Cardiac muscle cell (in vitro differentiated cells and primary cell): ENCODE measurements around the gene SKA3. TPM values are rescaled to one million over a fixed set of nuclear protein-coding genes. Genes with fewer than 3 reads are reported as not detected.
A peak's percentile ranks its signal among the peaks of the same experiment; 100 is the strongest.

Experiments
- DNase-seq, 2 donors: peaks; one replicate each; pipeline versions ENCODE4 v3.0.0 to v3.0.0-alpha.2; 2010 to 2017; ENCODE audit warnings: low read depth in 1 of 2, low spot score in 1 of 2
- H3K27ac ChIP-seq: fragments of 200-600 bp; sonication (generic); 2 replicates; pipeline ENCODE4 v1.5.1; 2016
- H3K27me3 ChIP-seq: fragments of 200-600 bp; sonication (generic); 2 replicates; pipeline ENCODE4 v1.6.0; 2016; ENCODE audit warnings: control low read depth
- H3K36me3 ChIP-seq: fragments of 200-600 bp; sonication (generic); 2 replicates; pipeline ENCODE4 v1.5.1; 2016; ENCODE audit warnings: control low read depth
- H3K4me1 ChIP-seq: fragments of 200-600 bp; sonication (generic); 2 replicates; pipeline ENCODE4 v1.8.1; 2017; ENCODE audit warnings: low read depth, mild to moderate bottlenecking, mixed run types
- H3K4me3 ChIP-seq: fragments of 200-600 bp; sonication (generic); 2 replicates; pipeline ENCODE4 v1.5.1; 2016; ENCODE audit warnings: mild to moderate bottlenecking
- H3K9me3 ChIP-seq: fragments of 200-600 bp; sonication (generic); 2 replicates; pipeline ENCODE4 v1.5.1; 2017; ENCODE audit warnings: low read depth, mild to moderate bottlenecking, control low read depth
- polyA plus RNA-seq: library from polyadenylated mRNA; unstranded; fragments of >200 nt; fragmentation: Nextera tagmentation; extraction: Ambion mirVana; gene quantifications from 2 replicates; pipeline ENCODE4 v1.2.1, GENCODE V29; 2016
- total RNA-seq: library from RNA; depleted of rRNA; stranded (reverse); fragments of >200 nt; gene quantifications from 2 replicates; pipeline ENCODE4 v1.2.3, GENCODE V29; 2016
- TF ChIP-seq, protein P1 (sequence below): IDR thresholded peaks from 2 replicates; pipeline ENCODE4 v1.5.1; 2012; ENCODE audit warnings: low read depth, mild to moderate bottlenecking, low read length

The SKA3 gene
- total and polyA plus RNA-seq, 2 experiments from 2014 or later = 5.1 to 7.8 TPM

DNA sequence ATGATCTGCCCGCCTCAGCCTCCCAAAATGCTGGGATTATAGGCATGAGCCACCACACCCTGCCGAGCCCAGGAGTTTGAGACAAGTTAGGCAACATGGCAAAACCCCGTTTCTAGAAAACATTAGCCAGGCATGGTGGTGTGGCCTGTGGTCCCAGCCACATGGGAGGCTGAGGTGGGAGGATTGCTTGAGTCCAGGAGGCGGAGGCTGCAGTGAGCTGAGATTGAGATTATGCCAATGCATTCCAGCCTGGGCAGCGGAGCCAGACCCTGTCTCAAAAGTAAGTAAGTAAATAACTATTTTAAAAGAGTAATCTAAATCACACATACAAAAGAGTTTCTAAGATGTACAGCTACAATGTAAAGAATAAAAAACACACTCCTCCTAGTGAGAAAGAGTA lies 41.9 kb downstream of the SKA3 start:
- TF ChIP-seq, protein P1, sequence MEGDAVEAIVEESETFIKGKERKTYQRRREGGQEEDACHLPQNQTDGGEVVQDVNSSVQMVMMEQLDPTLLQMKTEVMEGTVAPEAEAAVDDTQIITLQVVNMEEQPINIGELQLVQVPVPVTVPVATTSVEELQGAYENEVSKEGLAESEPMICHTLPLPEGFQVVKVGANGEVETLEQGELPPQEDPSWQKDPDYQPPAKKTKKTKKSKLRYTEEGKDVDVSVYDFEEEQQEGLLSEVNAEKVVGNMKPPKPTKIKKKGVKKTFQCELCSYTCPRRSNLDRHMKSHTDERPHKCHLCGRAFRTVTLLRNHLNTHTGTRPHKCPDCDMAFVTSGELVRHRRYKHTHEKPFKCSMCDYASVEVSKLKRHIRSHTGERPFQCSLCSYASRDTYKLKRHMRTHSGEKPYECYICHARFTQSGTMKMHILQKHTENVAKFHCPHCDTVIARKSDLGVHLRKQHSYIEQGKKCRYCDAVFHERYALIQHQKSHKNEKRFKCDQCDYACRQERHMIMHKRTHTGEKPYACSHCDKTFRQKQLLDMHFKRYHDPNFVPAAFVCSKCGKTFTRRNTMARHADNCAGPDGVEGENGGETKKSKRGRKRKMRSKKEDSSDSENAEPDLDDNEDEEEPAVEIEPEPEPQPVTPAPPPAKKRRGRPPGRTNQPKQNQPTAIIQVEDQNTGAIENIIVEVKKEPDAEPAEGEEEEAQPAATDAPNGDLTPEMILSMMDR = no peak
- Histone ChIP-seq H3K9me3 (no peaks in the 10 kb centered on the region), H3K27ac (no peak overlapping the region), H3K4me3 (no peak overlapping the region), H3K4me1 (no peaks in the 10 kb centered on the region), H3K27me3 (no peaks in the 10 kb centered on the region), H3K36me3 (no peaks in the 10 kb centered on the region)
- no peak for DNase-seq

DNA sequence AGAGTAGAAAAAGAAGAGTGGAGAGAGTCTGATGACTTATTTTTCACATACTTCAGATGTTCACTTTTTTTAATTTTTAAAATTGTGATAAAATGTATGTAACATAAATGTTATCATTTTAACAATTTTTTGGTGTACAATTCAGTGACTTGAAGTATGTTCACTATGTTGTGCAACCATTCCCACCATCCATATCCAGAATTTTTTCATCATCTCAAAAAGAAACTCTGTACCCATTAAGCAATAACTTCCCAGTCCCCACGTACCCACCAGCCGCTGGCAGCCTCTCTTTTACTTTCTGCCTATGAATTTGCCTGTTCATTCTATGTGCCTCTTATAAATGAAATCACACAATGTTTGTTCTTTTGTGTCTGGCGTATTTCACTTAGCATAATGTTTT lies 43.3 kb downstream of the SKA3 start:
- no peaks in the 10 kb centered on the region for H3K4me1 ChIP-seq
- no peak for DNase-seq
- no peak overlapping the region for H3K4me3 ChIP-seq
- TF ChIP-seq, protein P1 = no peak
- no peak overlapping the region for H3K27ac ChIP-seq
- no peaks in the 10 kb centered on the region for H3K27me3 ChIP-seq
- no peaks in the 10 kb centered on the region for H3K36me3 ChIP-seq
- H3K9me3 ChIP-seq = no peaks in the 10 kb centered on the region

DNA sequence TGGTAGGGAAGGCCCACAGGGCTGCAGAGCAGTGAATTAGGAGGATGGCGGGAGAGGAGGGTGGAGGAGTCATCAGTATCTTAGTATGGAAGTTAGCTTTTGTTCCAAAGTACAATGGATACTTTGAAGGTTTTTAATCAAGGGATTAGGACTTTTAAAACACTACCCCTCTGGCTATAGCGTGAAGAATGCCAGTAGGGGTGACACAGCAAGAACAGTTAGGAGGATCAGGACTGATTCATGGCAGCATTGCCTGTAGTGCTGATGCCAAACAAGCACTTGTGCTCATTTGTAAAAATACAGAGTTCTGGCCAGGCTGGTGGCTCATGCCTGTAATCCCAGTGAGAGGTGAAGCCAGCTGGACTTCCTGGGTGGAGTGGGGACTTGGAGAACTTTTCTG lies 46.2 kb downstream of the SKA3 start:
- no peak for DNase-seq

DNA sequence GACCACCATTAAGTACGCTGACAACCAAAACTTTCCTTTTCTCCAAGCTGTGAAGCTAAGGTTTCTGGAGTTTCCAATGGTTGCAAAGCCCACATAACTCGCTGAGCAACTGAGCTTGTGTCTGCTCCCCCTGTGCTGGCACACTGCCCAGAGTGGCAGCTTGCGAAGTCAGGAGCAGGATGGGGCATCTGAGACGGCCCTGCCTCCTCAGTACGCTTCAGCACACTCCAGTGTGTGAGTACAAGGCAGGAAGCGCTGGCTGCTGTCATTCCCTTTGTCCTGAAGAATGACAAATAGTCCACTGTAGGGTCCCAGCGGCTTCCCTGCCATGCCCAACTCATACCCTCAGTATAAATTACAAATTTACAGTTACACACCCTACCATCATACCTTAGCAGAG lies 51.5 kb downstream of the SKA3 start:
- peak; percentile 61 to 72 for DNase-seq
- no peaks in the 10 kb centered on the region for H3K9me3 ChIP-seq
- TF ChIP-seq, protein P1 = no peak
- H3K27ac ChIP-seq = no peak overlapping the region
- H3K4me3 ChIP-seq = no peak overlapping the region
- H3K36me3 ChIP-seq = no peaks in the 10 kb centered on the region
- no peaks in the 10 kb centered on the region for H3K27me3 ChIP-seq
- H3K4me1 ChIP-seq = no peaks in the 10 kb centered on the region

More for the DNA sequence above, 46.2 kb downstream of the SKA3 start:
- TF ChIP-seq, protein P1 = no peak
- Histone ChIP-seq H3K36me3 (no peaks in the 10 kb centered on the region), H3K4me1 (no peaks in the 10 kb centered on the region), H3K9me3 (no peaks in the 10 kb centered on the region), H3K27ac (no peak overlapping the region), H3K27me3 (no peaks in the 10 kb centered on the region), H3K4me3 (no peak overlapping the region)

DNA sequence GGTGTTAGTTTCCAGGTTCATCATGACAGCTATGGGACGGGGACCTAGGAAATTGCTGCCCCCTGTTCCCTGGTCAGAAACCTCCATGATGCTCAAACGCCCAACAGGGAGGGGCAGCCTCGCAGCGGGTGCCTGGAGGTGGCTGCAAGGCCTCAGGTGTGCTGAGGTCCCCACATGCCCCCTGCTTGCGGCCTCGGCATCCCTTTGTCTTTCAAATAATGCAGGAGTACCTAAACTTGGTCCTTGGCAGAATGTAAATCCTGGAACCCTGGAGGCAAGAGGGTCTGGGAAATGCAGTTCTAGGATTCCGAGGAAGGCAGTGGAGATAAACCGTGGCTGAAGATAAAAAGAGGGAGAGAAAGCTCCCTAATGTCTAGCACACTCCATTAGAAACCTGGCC lies 52.4 kb downstream of the SKA3 start:
- DNase-seq = no peak
- H3K36me3 ChIP-seq = no peaks in the 10 kb centered on the region
- TF ChIP-seq, protein P1 = no peak
- no peak overlapping the region for H3K27ac ChIP-seq
- H3K9me3 ChIP-seq = no peaks in the 10 kb centered on the region
- no peaks in the 10 kb centered on the region for H3K4me1 ChIP-seq
- no peak overlapping the region for H3K4me3 ChIP-seq
- no peaks in the 10 kb centered on the region for H3K27me3 ChIP-seq

DNA sequence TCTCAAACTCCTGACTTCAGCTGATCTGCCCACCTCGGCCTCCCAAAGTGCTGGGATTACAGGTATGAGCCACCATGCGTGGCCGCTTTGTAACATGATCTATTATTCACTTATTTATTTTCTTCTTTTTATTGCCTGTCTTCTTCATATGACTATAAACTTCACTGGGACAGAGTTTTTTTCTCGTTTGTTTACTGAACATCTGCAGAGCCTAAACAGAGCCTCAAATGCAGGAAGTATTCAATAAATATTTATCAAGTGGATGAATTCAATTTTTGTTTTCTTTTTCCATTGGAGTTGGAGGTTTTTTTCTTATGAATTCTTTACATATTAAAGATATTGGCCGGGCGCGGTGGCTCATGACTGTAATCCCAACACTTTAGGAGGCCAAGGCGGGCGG lies 54.7 kb downstream of the SKA3 start:
- H3K4me1 ChIP-seq = no peaks in the 10 kb centered on the region
- H3K27me3 ChIP-seq = no peaks in the 10 kb centered on the region
- no peak overlapping the region for H3K27ac ChIP-seq
- no peaks in the 10 kb centered on the region for H3K9me3 ChIP-seq
- H3K4me3 ChIP-seq = no peak overlapping the region
- no peak for DNase-seq
- TF ChIP-seq, protein P1 = no peak
- no peaks in the 10 kb centered on the region for H3K36me3 ChIP-seq
